GM23338 (cell line): Measurements from ENCODE around the gene ACAN. TPM values are rescaled to one million over a fixed set of nuclear protein-coding genes. Genes with fewer than 3 reads are reported as not detected.

ENCODE experiments used
- ATAC-seq: fragments of 200-7000 bp; cut with Tn5 transposase; 3 replicates; pipeline ENCODE4 v1.9.1; 2020
- DNase-seq: peaks from one replicate; pipeline ENCODE4 v3.0.0-alpha.2; 2015; ENCODE audit warnings: low spot score
- H2AFZ ChIP-seq: fragments of 200-600 bp; sonication (generic); 2 replicates; pipeline ENCODE4 v1.8.0; 2016; ENCODE audit warnings: antibody characterized with exemption, mild to moderate bottlenecking, moderate library complexity
- H3F3A ChIP-seq: fragments of 200-600 bp; sonication (generic); replicated peaks from 2 replicates; pipeline ENCODE4 v1.8.0; 2017; ENCODE audit warnings: antibody characterized with exemption, mixed run types, low read depth
- H3K27ac ChIP-seq: fragments of 200-600 bp; sonication (generic); 2 replicates; pipeline ENCODE4 v1.6.1; 2016; ENCODE audit warnings: low read depth
- H3K27me3 ChIP-seq: fragments of 200-600 bp; sonication (generic); 2 replicates; pipeline ENCODE4 v1.8.0; 2016; ENCODE audit warnings: mild to moderate bottlenecking, mixed run types, moderate library complexity; ENCODE audit not compliant: insufficient read depth
- H3K36me3 ChIP-seq: fragments of 200-600 bp; sonication (generic); 2 replicates; pipeline ENCODE4 v1.8.0; 2016; ENCODE audit warnings: mild to moderate bottlenecking; ENCODE audit not compliant: insufficient read depth
- H3K4me1 ChIP-seq: fragments of 200-600 bp; sonication (generic); 2 replicates; pipeline ENCODE4 v1.8.0; 2016; ENCODE audit warnings: mild to moderate bottlenecking, moderate library complexity; ENCODE audit not compliant: insufficient read depth
- H3K4me2 ChIP-seq: fragments of 200-600 bp; sonication (generic); 2 replicates; pipeline ENCODE4 v1.7.1; 2017; ENCODE audit warnings: mixed run types
- H3K4me3 ChIP-seq: fragments of 200-600 bp; sonication (generic); 2 replicates; pipeline ENCODE4 v1.6.1; 2016; ENCODE audit warnings: mixed run types
- H3K79me2 ChIP-seq: fragments of 200-600 bp; sonication (generic); replicated peaks from 2 replicates; pipeline ENCODE4 v1.8.0; 2017; ENCODE audit warnings: mild to moderate bottlenecking; ENCODE audit not compliant: insufficient read depth
- H3K9me2 ChIP-seq: fragments of 200-600 bp; sonication (generic); 2 replicates; pipeline ENCODE4 v1.8.0; 2017; ENCODE audit not compliant: insufficient read depth
- H4K20me1 ChIP-seq: fragments of 200-600 bp; sonication (generic); replicated peaks from 2 replicates; pipeline ENCODE4 v1.8.0; 2017; ENCODE audit warnings: mild to moderate bottlenecking; ENCODE audit not compliant: insufficient read depth
- H3K27ac Mint-ChIP-seq: 2 replicates; pipeline ENCODE4 v1.8.0; 2020; ENCODE audit warnings: inconsistent platforms, mild to moderate bottlenecking, moderate library complexity, mixed read lengths
- H3K27me3 Mint-ChIP-seq: 3 replicates; pipeline ENCODE4 v1.8.0; 2022; ENCODE audit warnings: low read depth, mild to moderate bottlenecking, moderate library complexity, mixed read lengths, inconsistent platforms; ENCODE audit not compliant: insufficient read depth, poor library complexity
- H3K36me3 Mint-ChIP-seq: 3 replicates; pipeline ENCODE4 v1.8.0; 2021; ENCODE audit warnings: low read depth, mild to moderate bottlenecking, inconsistent platforms, moderate library complexity, mixed read lengths
- H3K4me1 Mint-ChIP-seq: 3 replicates; pipeline ENCODE4 v1.8.0; 2020; ENCODE audit warnings: mild to moderate bottlenecking, inconsistent platforms, mixed read lengths
- H3K4me3 Mint-ChIP-seq: 3 replicates; pipeline ENCODE4 v1.8.0; 2021; ENCODE audit warnings: moderate library complexity, mild to moderate bottlenecking, inconsistent platforms, mixed read lengths
- H3K9me3 Mint-ChIP-seq: 3 replicates; pipeline ENCODE4 v1.8.0; 2020; ENCODE audit warnings: moderate library complexity, mild to moderate bottlenecking, inconsistent platforms, mixed read lengths
- CREB1 ChIP-seq: fragments of 250-450 bp; sonication (Bioruptor Pico); IDR thresholded peaks from 2 replicates; pipeline ENCODE4 v1.5.0; 2020; ENCODE audit warnings: low read depth, mild to moderate bottlenecking, moderate library complexity
- ETS1 ChIP-seq: IDR thresholded peaks from 2 replicates; pipeline ENCODE4 v1.6.1; 2016; ENCODE audit warnings: antibody characterized with exemption
- EZH2phosphoT487 ChIP-seq: fragments of 200-600 bp; sonication (generic); IDR thresholded peaks from one replicate; pipeline ENCODE4 v1.8.1; 2018; ENCODE audit warnings: antibody characterized with exemption; ENCODE audit not compliant: unreplicated experiment
- NANOG ChIP-seq: IDR thresholded peaks from 2 replicates; pipeline ENCODE4 v1.6.1; 2016; ENCODE audit warnings: antibody characterized with exemption, borderline replicate concordance
- POLR2AphosphoS5 ChIP-seq: IDR thresholded peaks from 2 replicates; pipeline ENCODE4 v1.6.1; 2016; ENCODE audit warnings: antibody characterized with exemption, low read depth
- ZNF114 ChIP-seq: fragments of 250-450 bp; sonication (Bioruptor Pico); IDR thresholded peaks from 2 replicates; pipeline ENCODE4 v1.5.0; 2020; ENCODE audit warnings: mild to moderate bottlenecking, moderate library complexity
- ZNF331 ChIP-seq: fragments of 250-450 bp; sonication (Bioruptor Pico); IDR thresholded peaks from 2 replicates; pipeline ENCODE4 v1.5.0; 2020; ENCODE audit warnings: low read depth, mild to moderate bottlenecking, moderate library complexity
- polyA plus RNA-seq: library from polyadenylated mRNA; unstranded; fragments of >200 nt; fragmentation: Nextera tagmentation; extraction: Ambion mirVana; gene quantifications from 2 replicates; pipeline ENCODE4 v1.2.1, GENCODE V29; 2016
- total RNA-seq: library from RNA; depleted of rRNA; stranded (reverse); fragments of >200 nt; shearing (Covaris generic); gene quantifications from 2 replicates; pipeline ENCODE4 v1.2.3, GENCODE V29; 2014
- TF ChIP-seq, protein P1 (sequence below), 2 experiments: fragments of 200-600 bp in 1 of 2; sonication (generic) in 1 of 2; conservative IDR thresholded peaks; 2 replicates each; pipeline versions ENCODE4 v1.5.1 to v1.6.1; 2016 to 2017; ENCODE audit warnings: antibody characterized with exemption in 2 of 2, low read depth in 2 of 2, mild to moderate bottlenecking in 2 of 2, moderate library complexity in 1 of 2

The ACAN gene
- total and polyA plus RNA-seq, 2 experiments from 2014 or later, result 2.5 to 4.9 TPM

DNA sequence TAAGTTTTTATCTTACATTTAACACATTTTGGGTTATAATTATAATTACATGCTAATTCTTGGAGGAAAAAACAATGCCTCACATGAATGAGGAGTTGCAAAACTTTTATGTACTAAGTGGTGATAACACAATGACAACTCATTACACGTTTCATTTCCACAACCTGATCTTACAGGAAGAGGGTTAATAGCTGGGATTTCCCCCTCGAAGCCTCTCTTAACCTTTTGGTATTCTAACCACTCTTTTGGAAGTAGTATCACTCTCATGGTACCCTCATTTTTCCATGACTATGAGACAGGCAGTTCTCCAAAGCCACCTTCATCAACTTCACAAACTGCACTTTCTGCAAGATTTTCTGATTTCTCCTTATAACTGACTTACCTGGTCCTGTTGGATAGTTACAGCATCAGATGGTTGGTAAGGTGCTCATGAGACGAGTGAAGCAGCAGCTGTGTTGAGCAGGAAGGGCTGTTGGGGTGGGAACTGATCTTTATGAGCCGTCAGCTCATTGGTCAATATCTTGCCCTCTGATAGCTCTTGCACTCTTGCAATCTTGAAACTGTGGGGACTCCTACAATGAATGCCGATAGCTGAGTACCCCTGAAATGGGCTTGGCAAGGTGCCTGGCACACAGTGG is 41.6 kb downstream of the ACAN start:
- no peak overlapping the region for H3K27ac Mint-ChIP-seq
- ATAC-seq, result no peak
- H3K79me2 ChIP-seq, result no peaks in the 10 kb centered on the region
- no peak overlapping the region for H3K4me2 ChIP-seq
- no peaks in the 10 kb centered on the region for H4K20me1 ChIP-seq
- TF ChIP-seq, protein P1, sequence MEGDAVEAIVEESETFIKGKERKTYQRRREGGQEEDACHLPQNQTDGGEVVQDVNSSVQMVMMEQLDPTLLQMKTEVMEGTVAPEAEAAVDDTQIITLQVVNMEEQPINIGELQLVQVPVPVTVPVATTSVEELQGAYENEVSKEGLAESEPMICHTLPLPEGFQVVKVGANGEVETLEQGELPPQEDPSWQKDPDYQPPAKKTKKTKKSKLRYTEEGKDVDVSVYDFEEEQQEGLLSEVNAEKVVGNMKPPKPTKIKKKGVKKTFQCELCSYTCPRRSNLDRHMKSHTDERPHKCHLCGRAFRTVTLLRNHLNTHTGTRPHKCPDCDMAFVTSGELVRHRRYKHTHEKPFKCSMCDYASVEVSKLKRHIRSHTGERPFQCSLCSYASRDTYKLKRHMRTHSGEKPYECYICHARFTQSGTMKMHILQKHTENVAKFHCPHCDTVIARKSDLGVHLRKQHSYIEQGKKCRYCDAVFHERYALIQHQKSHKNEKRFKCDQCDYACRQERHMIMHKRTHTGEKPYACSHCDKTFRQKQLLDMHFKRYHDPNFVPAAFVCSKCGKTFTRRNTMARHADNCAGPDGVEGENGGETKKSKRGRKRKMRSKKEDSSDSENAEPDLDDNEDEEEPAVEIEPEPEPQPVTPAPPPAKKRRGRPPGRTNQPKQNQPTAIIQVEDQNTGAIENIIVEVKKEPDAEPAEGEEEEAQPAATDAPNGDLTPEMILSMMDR (conservative IDR thresholded peaks at IDR 0.05; ENCODE audit: low read depth in 2 of 2), result no peak
- no peak for TF ChIP-seq CREB1 (CRISPR knock-in tag)
- TF ChIP-seq NANOG, result no peak
- no peak for TF ChIP-seq POLR2AphosphoS5
- no peak for TF ChIP-seq ETS1
- no peak for DNase-seq
- H3K27me3 ChIP-seq, result no peaks in the 10 kb centered on the region
- no peak overlapping the region for H3K4me3 Mint-ChIP-seq
- H3K27ac ChIP-seq, result no peak overlapping the region
- no peak overlapping the region for H3K4me3 ChIP-seq
- no peaks in the 10 kb centered on the region for H3F3A ChIP-seq
- no peak overlapping the region for H2AFZ ChIP-seq
- no peaks in the 10 kb centered on the region for H3K4me1 ChIP-seq
- no peaks in the 10 kb centered on the region for H3K36me3 Mint-ChIP-seq
- H3K27me3 Mint-ChIP-seq, result peaks cover 1% of the 10 kb centered on the region
- H3K4me1 Mint-ChIP-seq, result no peaks in the 10 kb centered on the region
- no peaks in the 10 kb centered on the region for H3K9me2 ChIP-seq
- H3K36me3 ChIP-seq, result no peaks in the 10 kb centered on the region
- H3K9me3 Mint-ChIP-seq, result no peaks in the 10 kb centered on the region

DNA sequence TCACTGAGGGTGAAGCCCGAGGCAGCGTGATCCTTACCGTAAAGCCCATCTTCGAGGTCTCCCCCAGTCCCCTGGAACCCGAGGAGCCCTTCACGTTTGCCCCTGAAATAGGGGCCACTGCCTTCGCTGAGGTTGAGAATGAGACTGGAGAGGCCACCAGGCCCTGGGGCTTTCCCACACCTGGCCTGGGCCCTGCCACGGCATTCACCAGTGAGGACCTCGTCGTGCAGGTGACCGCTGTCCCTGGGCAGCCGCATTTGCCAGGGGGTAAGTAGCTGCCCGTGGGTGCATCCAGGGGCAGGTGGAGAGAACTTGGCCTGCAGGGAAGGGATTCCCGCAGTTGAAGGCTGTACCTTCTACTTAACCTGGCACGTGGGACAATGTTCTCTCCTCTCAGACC is 42.4 kb downstream of the ACAN start:
- Histone ChIP-seq H3K36me3 (no peaks in the 10 kb centered on the region), H3K4me3 (no peak overlapping the region), H3K27me3 (no peaks in the 10 kb centered on the region), H3K79me2 (no peaks in the 10 kb centered on the region), H3K27ac (no peak overlapping the region), H3F3A (no peaks in the 10 kb centered on the region), H4K20me1 (no peaks in the 10 kb centered on the region), H2AFZ (no peak overlapping the region), H3K4me1 (no peaks in the 10 kb centered on the region), H3K4me2 (no peak overlapping the region), H3K9me2 (no peaks in the 10 kb centered on the region)
- Mint-ChIP-seq H3K4me3 (no peak overlapping the region), H3K4me1 (no peaks in the 10 kb centered on the region), H3K9me3 (no peaks in the 10 kb centered on the region), H3K27ac (no peak overlapping the region), H3K36me3 (no peaks in the 10 kb centered on the region), H3K27me3 (peaks cover 1% of the 10 kb centered on the region)
- TF ChIP-seq EZH2phosphoT487, result no peak
- no peak for TF ChIP-seq ZNF331 (CRISPR knock-in tag)
- TF ChIP-seq, protein P1 (conservative IDR thresholded peaks at IDR 0.05; ENCODE audit: low read depth in 2 of 2), result no peak
- TF ChIP-seq ZNF114 (CRISPR knock-in tag), result no peak
- no peak for ATAC-seq
- DNase-seq, result no peak
